SKM-1 treated with dmso at 0.1 percent for 144 hours (cell line): Measurements from ENCODE around the gene FNDC5.
A peak's percentile ranks its signal among the peaks of the same experiment; 100 is the strongest.

ENCODE experiments used
- DNase-seq: peaks from one replicate; lab custom pipeline; 2025; ENCODE audit not compliant: unreplicated experiment; lab: John Stamatoyannopoulos, UW

The FNDC5 gene

GRCh38 chr1:32884726-32885125 lies 14.0 kb upstream of the FNDC5 start:
- DNase-seq, result no peak

GRCh38 chr1:32884032-32884372 lies 13.3 kb upstream of the FNDC5 start:
- no peak for DNase-seq

- no peak for DNase-seq
Observed at GRCh38 chr1:32883338-32884031, 12.8 kb upstream of the FNDC5 start.

DNA sequence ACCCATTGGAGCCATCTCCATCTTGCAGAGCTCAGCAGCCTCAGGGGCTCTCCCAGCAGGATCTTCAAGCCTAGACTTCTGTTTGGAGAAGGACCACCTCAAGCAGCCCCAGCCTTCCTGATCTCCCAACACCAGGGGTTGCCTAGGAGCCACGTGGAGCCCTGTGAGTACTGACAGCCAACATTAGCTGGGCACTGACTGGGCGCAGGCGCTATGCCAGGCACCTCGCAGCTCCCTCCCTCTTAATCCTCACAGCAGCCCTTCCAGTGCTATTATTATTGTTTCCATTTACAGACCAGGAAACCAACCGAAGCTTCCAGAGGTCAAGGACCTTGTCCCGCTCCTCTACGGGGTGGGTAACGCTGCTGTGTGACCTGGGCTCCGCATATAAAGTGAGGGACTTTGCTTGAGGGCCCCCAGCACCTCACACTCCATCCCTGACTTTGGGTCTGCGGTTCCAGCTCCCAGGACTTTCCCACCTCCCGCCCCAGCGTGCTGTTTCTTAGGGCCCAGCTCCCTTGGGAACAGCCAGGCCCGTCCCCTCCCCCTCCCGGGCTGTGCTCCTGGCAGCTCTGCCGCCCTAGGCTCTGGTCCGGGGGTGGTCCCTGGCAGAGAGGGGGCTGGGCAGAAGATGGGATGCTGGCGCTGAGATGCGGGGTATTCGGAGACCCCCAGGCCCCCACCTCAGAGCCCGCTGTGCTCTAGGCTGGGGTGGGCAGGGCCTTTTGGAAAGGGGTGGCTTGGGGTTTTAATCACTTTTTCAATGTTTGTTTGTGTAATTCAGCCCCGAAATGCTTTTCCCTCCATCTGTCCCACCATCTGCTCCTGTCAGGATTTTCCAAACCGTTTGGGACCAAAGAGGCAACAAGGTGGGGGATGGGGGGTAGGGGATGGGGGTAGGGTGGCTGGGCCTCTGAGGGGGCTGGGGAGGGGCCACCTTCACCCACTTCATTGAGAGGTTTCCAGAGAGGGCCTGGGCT lies 11.4 kb upstream of the FNDC5 start:
- no peak for DNase-seq

- no peak for DNase-seq
Observed at GRCh38 chr1:32881291-32881690, 10.6 kb upstream of the FNDC5 start.

- no peak for DNase-seq
Observed at GRCh38 chr1:32878637-32879041, 7.9 kb upstream of the FNDC5 start.

- DNase-seq, result no peak
Observed at GRCh38 chr1:32878183-32878582, 7.5 kb upstream of the FNDC5 start.

GRCh38 chr1:32877211-32878110 lies 6.7 kb upstream of the FNDC5 start:
- no peak for DNase-seq

GRCh38 chr1:32876341-32877210 lies 5.9 kb upstream of the FNDC5 start:
- DNase-seq, result peak; percentile 24

DNA sequence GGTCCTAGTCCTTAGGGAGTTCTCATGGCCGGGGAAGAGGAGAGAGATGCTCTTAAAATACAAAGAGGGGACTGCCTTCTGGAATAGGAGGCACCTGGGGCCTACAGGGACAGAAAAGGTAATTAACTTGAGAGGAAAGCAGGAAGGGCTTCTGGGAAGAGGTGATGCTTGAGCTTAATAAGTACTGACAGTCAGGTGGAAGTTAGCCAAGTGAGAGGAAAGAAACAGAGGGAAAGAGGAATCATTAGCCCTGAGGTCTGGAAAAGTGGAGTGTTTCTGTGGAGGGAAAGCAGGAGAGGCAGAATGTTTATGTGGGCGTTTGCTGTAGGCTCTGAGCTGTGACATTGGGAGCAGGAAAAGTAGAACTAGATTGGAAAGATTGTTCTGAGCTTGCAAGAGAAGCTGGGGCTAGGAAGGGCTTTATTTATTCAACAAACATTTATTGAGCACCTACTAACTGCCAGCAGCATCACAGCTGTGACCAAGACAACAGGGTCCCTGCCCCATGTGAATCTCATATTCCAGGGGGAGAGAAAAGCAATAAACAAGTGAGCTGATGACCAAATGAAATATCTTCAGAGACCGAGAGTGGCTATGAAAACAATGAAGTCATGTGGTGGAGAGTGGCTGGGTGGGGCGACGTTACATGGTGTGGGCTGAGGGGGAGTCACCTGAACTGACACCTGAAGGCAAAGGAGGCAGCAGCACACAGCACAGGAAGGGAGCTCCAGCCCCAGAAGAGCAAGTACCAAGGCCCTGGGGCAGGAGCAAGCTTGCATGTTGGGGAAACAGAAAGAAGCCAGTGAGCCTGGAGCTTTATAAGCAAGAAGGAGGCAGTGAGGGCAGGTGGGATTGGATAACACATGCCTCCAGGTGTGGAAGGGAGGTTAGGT lies 4.4 kb upstream of the FNDC5 start:
- no peak for DNase-seq

GRCh38 chr1:32873484-32873883 lies 2.8 kb upstream of the FNDC5 start:
- DNase-seq, result no peak

DNA sequence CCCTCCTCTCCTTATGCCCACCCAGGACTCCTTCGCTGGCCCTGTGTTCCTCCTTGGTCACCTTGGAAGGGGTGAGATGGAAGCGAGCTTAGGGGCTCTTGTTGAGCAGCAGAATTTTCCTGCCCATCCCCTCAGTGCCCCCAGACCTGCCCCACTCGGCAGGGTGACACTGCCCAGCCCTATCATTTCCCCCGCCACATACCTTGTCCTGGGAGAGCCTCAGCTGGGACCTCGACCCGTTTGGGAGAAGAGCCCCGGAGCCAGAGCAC lies 1.4 kb upstream of the FNDC5 start:
- DNase-seq, result no peak

DNA sequence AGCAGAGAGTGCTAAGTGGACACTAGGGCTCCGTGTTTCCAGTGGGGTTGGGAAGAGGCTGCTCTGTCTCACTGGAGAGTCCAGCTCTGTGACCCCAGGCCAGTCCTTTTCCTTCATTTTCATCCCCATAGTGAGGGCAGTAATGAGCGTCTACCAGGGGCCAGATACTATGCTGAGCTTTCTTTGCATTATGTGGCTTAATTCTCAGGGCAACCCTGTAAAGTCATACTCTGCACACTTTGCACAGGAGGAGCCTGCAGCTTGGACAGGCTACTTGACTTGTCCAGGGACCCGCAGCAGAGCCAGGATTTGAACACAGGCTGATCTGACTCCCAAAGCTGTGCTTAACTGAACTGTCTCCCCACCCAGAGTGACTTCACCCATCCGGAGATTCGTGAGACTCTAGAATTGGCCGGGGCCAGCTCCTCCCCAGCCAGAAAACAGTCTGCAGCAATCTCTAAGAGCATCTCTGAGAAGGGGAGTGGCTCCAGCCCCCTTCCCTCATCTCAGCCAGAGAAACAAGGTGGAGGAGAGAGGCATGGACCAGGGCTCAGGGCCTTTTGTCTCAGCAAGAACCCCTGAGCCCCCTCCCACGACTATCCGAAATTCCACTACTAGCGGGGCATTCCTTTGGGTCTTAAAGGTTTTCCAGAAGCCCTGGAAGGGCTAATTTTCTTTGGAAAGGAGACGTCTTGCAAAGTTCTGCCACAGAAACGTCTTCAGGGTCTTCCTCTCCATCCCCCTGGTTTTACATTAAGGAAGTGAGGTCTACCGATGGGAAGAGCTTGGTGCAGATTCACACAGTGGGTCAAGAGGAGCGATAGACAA lies 866 bp upstream of the FNDC5 start:
- no peak for DNase-seq

- no peak for DNase-seq
Observed at GRCh38 chr1:32869923-32870614, 643 bp downstream of the FNDC5 start.

GRCh38 chr1:32868806-32869455 lies 1.8 kb downstream of the FNDC5 start:
- DNase-seq, result no peak

GRCh38 chr1:32868085-32868484 lies 2.6 kb downstream of the FNDC5 start:
- DNase-seq, result no peak

DNA sequence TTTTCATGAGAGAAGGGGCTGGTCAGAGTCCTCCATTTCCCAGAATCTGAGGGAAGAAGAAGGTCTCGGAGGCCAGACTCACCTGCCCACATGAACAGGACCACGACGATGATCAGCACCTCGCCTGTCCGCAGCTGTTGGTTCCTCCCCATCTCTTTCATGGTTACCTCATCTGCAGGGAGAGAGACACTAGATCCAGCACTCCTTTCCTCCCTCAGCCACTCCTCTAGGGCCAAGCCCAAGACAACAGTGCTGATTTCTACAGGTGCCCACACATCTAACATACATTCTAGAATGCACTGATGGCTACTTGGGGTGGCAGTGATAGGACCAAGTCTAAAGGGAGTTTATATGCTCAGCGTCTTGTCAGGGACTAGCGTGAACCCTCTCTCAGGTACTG lies 3.0 kb downstream of the FNDC5 start:
- no peak for DNase-seq

DNA sequence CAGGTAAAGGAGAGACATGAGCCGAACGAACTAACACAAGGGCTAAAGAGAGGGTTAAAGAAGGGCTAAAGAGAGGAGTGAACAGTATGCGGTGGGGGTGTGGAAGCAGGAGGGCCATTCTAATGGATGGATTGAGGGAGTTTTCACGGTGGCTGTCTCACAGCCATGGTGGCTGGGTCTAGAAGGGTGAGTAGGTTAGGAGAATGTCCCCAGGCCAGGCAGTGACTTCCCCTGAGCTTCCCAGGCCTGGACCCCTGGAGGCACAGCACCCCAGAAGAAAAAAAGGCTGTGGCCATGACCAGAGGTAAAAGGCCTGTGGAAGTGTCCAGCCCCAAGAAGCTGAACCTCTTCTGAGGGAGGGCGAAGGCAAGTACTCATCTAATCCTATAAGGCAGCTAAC lies 3.6 kb downstream of the FNDC5 start:
- no peak for DNase-seq
